ENCODE measurements around the gene CD82. TPM values are rescaled to one million over a fixed set of nuclear protein-coding genes. Genes with fewer than 3 reads are reported as not detected.
A peak's percentile ranks its signal among the peaks of the same experiment; 100 is the strongest.
"Not testable (repeated sequence)": the region's sequence is repeated elsewhere in the genome, so short reads cannot be mapped to it uniquely, and the experiment has no call there.

CD82 gene
- total RNA-seq, 1 donor from 2014 or later = 8.8 TPM

GRCh38 chr11:44556735-44557409, 8.6 kb upstream of the CD82 start:
- Mint-ChIP-seq H3K4me3 (no peak overlapping the region), H3K27me3 (ENCODE audit: insufficient read depth, low read depth) (peaks cover under 1% of the 10 kb centered on the region), H3K27ac (peak overlapping the region; percentile 28), H3K9me3 (peaks cover 7% of the 10 kb centered on the region), H3K4me1 (peaks cover 47% of the 10 kb centered on the region), H3K36me3 (no peaks in the 10 kb centered on the region)
- no peak overlapping the region for H3K4me3 ChIP-seq
- no peaks in the 10 kb centered on the region for H3K9me3 ChIP-seq (ENCODE audit: low read depth)
- H4K20me1 ChIP-seq (ENCODE audit: low read depth) = no peaks in the 10 kb centered on the region
- no peaks in the 10 kb centered on the region for H3K79me2 ChIP-seq (ENCODE audit: low read depth)
- H3K27ac ChIP-seq = no peak overlapping the region
- H3F3A ChIP-seq (ENCODE audit: low read depth) = peaks cover 39% of the 10 kb centered on the region
- H3K9ac ChIP-seq = no peak overlapping the region
- peaks cover 36% of the 10 kb centered on the region for H3K4me1 ChIP-seq
- DNase-seq (ENCODE audit: low spot score) = peak; percentile 74
- no peak overlapping the region for H3K4me2 ChIP-seq
- no peaks in the 10 kb centered on the region for H3K36me3 ChIP-seq
- no peak overlapping the region for H2AFZ ChIP-seq (replicated peaks)
- no peaks in the 10 kb centered on the region for H3K27me3 ChIP-seq
- no peak for TF ChIP-seq EZH2phosphoT487 (IDR thresholded peaks at IDR 0.05)
- no peak for TF ChIP-seq EZH2 (IDR thresholded peaks at IDR 0.05)
- TF ChIP-seq, protein P1, sequence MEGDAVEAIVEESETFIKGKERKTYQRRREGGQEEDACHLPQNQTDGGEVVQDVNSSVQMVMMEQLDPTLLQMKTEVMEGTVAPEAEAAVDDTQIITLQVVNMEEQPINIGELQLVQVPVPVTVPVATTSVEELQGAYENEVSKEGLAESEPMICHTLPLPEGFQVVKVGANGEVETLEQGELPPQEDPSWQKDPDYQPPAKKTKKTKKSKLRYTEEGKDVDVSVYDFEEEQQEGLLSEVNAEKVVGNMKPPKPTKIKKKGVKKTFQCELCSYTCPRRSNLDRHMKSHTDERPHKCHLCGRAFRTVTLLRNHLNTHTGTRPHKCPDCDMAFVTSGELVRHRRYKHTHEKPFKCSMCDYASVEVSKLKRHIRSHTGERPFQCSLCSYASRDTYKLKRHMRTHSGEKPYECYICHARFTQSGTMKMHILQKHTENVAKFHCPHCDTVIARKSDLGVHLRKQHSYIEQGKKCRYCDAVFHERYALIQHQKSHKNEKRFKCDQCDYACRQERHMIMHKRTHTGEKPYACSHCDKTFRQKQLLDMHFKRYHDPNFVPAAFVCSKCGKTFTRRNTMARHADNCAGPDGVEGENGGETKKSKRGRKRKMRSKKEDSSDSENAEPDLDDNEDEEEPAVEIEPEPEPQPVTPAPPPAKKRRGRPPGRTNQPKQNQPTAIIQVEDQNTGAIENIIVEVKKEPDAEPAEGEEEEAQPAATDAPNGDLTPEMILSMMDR (IDR thresholded peaks at IDR 0.05) = peak; percentile 85

DNA sequence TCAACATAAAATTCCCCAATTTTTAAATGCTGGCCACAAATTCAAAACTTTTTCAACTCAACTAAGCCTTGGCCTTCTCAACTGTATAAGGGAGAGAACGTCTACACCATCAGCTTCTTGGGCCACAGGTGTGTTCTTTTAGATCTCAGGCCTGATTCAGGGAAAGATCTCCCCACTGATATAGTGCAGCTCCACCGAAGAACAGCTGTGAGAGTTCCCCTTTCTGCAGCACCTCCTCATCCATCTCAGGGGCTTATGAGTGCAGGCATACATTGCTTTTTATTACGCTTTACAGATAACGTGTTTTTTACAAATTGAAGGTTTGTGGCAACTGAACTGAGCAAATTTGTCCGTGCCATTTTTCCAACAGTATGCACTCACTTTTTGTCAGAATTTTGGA, 8.0 kb upstream of the CD82 start:
- no peak for DNase-seq (ENCODE audit: low spot score)
- H3K9me3 ChIP-seq (ENCODE audit: low read depth) = no peaks in the 10 kb centered on the region
- H3K27ac ChIP-seq = no peak overlapping the region
- no peak overlapping the region for H3K4me2 ChIP-seq
- no peak overlapping the region for H3K4me3 ChIP-seq
- no peaks in the 10 kb centered on the region for H3K36me3 ChIP-seq
- H3K9ac ChIP-seq = no peak overlapping the region
- H3K4me1 ChIP-seq = peaks cover 36% of the 10 kb centered on the region
- no peaks in the 10 kb centered on the region for H3K36me3 Mint-ChIP-seq
- peaks cover 39% of the 10 kb centered on the region for H3F3A ChIP-seq (ENCODE audit: low read depth)
- H4K20me1 ChIP-seq (ENCODE audit: low read depth) = no peaks in the 10 kb centered on the region
- peaks cover 51% of the 10 kb centered on the region for H3K4me1 Mint-ChIP-seq
- H3K27me3 ChIP-seq = no peaks in the 10 kb centered on the region
- H2AFZ ChIP-seq (replicated peaks) = no peak overlapping the region
- TF ChIP-seq, protein P1 (IDR thresholded peaks at IDR 0.05) = no peak
- TF ChIP-seq EZH2phosphoT487 (IDR thresholded peaks at IDR 0.05) (no peak), EZH2 (IDR thresholded peaks at IDR 0.05) (no peak)
- peaks cover 4% of the 10 kb centered on the region for H3K27me3 Mint-ChIP-seq (ENCODE audit: insufficient read depth, low read depth)
- H3K4me3 Mint-ChIP-seq = no peak overlapping the region
- peaks cover 6% of the 10 kb centered on the region for H3K9me3 Mint-ChIP-seq
- no peaks in the 10 kb centered on the region for H3K79me2 ChIP-seq (ENCODE audit: low read depth)
- peak overlapping the region; percentile 46 for H3K27ac Mint-ChIP-seq

DNA sequence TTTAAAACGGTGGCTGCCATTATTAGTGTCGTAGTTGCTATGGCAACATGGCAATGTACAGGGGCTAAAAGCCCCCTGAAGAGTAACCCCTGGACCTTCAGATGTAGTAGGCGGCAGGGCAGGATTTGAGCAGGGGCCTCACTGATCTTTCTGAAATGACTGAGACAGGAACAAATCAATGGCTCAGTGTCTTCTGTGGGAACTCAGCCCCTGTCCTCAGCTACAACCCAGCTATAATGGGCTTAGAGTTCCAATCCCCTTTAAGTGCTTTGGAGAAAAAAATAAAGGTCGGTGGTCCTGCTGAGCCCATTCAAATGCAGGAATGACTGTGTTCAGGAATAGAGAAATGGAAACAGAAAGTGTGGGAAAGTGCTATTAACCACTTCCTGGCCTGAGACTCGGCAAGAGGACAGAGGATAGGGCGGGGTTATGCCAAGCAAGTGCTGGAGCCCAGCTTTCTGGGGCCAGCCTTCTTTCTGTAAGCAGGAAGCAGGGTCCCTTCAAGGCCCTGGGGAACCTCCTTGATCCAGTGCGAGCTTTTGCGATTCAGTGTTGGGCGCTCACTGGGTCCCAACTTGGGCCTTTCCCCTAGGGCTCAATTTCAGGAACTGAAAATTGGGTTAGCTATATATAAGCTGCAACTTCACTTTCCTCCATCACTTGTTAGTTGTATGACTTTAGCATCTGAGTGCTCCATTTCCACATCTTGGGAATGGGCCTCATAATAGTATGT, 6.1 kb upstream of the CD82 start:
- H3F3A ChIP-seq (ENCODE audit: low read depth) = peaks cover 39% of the 10 kb centered on the region
- Mint-ChIP-seq H3K9me3 (no peaks in the 10 kb centered on the region), H3K36me3 (no peaks in the 10 kb centered on the region), H3K4me1 (peaks cover 70% of the 10 kb centered on the region), H3K27me3 (ENCODE audit: insufficient read depth, low read depth) (peaks cover 11% of the 10 kb centered on the region), H3K4me3 (peak overlapping the region; percentile 73), H3K27ac (peak overlapping the region; percentile 99)
- peak overlapping the region; percentile 6 for H3K4me3 ChIP-seq
- DNase-seq (ENCODE audit: low spot score) = peak; percentile 88
- no peaks in the 10 kb centered on the region for H3K9me3 ChIP-seq (ENCODE audit: low read depth)
- no peaks in the 10 kb centered on the region for H3K27me3 ChIP-seq
- H3K4me2 ChIP-seq = peak overlapping the region; percentile 61
- H3K27ac ChIP-seq = peak overlapping the region; percentile 86
- no peaks in the 10 kb centered on the region for H4K20me1 ChIP-seq (ENCODE audit: low read depth)
- H3K9ac ChIP-seq = no peak overlapping the region
- H3K36me3 ChIP-seq = no peaks in the 10 kb centered on the region
- TF ChIP-seq EZH2phosphoT487 (IDR thresholded peaks at IDR 0.05) = peak; percentile 55
- TF ChIP-seq, protein P1 (IDR thresholded peaks at IDR 0.05) = no peak
- H3K79me2 ChIP-seq (ENCODE audit: low read depth) = no peaks in the 10 kb centered on the region
- H2AFZ ChIP-seq (replicated peaks) = no peak overlapping the region
- peaks cover 45% of the 10 kb centered on the region for H3K4me1 ChIP-seq

DNA sequence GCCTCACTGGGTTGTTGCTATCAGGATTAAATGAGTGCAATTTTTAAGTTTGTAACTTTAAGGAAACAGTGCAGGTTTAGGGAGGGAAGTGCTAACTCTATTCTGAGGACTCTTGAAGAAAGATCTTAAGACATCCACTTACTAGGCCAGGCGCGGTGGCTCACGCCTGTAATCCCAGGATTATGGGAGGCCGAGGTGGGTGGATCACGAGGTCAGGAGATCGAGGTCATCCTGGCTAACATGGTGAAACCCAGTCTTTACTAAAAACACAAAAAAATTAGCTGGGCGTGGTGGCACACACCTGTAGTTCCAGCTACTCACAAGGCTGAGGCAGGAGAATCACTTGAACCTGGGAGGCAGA, 5.5 kb upstream of the CD82 start:
- not testable (repeated sequence) for H3K9ac ChIP-seq; H3K4me3 ChIP-seq; H3K79me2 ChIP-seq (ENCODE audit: low read depth); H3K36me3 ChIP-seq; H3K9me3 ChIP-seq (ENCODE audit: low read depth); H3K9me3 Mint-ChIP-seq; H3K36me3 Mint-ChIP-seq; H4K20me1 ChIP-seq (ENCODE audit: low read depth); H3K27me3 ChIP-seq; H2AFZ ChIP-seq (replicated peaks); DNase-seq (ENCODE audit: low spot score)
- H3K4me3 Mint-ChIP-seq = peak overlapping the region; percentile 73
- peak overlapping the region; percentile 99 for H3K27ac Mint-ChIP-seq
- H3K4me1 Mint-ChIP-seq = peaks cover 74% of the 10 kb centered on the region
- peaks cover 39% of the 10 kb centered on the region for H3F3A ChIP-seq (ENCODE audit: low read depth)
- peaks cover 50% of the 10 kb centered on the region for H3K4me1 ChIP-seq
- peaks cover 16% of the 10 kb centered on the region for H3K27me3 Mint-ChIP-seq (ENCODE audit: insufficient read depth, low read depth)
- H3K27ac ChIP-seq = peak overlapping the region; percentile 86
- peak overlapping the region; percentile 61 for H3K4me2 ChIP-seq
